KG1 (cell line): Measurements from ENCODE around the gene CDK13.
A peak's percentile ranks its signal among the peaks of the same experiment; 100 is the strongest.
"Not testable (repeated sequence)": the region's sequence is repeated elsewhere in the genome, so short reads cannot be mapped to it uniquely, and the experiment has no call there.

Source experiments
- DNase-seq: peaks from one replicate; lab custom pipeline; 2025; lab: John Stamatoyannopoulos, UW

Gene CDK13

DNA sequence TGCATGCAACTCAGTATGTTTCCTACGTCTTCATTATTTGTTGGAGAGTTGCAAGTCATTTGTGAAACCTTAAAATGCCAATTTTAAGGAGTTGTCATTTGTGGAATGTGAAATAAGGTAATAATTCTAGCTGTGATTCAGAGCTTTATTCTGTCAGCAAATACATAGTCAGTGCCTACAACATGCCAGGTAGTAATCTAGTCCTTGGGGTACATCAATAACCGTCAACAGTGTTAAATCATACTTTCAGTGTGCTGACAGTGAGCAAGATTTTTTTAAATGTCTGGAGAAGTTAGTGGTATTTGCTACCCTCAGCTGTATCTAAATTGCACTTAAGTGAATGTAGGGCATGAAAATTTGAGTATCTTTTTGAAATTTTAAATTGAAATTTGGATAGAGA, 147.7 kb downstream of the CDK13 start:
- no peak for DNase-seq

DNA sequence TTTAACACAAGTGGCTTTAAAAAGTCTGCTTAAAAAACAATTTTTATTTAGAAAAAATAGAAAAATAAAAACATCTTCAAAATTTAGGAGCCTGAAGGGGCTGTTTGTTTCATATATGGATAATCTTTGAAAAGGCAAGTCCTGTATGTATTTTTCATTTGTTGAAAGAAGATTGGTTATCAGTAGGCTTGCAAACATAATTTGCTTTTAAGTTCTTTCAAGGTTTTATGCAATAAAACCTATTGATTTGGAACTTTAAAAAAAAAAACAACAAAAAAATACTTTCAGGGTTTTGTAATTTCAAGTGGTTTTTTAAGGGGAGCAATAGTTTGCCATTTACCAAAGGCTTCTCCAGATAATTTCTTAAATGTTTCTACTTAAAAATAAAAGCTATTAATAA, 148.8 kb downstream of the CDK13 start:
- no peak for DNase-seq

DNA sequence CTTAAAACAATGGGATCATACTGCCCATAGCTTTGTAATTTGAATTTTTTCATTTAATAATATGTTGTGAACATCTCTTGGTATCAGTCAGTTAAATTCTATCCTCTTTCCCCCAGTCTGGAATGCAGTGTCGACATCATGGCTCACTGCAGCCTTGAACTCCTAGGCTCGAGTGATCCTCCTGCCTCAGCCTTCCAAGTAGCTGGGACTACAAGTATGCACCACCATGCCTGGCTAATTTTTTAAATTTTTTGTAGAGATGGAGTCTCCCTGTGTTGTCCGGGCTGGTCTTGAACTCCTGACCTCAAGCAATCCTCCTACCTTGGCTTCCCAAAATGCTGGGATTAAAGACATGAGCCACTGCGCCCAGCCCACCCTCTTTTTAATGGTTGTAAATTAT, 149.8 kb downstream of the CDK13 start:
- DNase-seq, result no peak

DNA sequence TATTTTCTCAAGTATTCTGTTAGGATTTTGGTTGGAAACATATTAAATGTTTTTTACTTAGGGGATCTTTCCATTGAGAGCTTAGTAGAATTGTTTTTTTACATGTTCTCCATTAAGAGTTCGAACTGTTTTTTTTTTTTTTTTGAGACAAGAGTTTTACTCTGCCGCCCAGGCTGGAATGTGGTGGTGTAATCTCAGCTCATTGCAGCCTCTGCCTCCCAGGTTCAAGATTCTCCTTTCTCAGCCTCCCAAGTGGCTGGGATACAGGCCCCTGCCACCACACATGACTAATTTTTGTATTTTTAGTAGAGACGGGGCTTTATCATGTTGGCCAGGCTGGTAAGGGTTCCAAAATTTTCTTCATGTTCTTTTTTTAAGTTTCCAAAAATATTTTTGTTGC, 151.1 kb downstream of the CDK13 start:
- DNase-seq, result no peak

DNA sequence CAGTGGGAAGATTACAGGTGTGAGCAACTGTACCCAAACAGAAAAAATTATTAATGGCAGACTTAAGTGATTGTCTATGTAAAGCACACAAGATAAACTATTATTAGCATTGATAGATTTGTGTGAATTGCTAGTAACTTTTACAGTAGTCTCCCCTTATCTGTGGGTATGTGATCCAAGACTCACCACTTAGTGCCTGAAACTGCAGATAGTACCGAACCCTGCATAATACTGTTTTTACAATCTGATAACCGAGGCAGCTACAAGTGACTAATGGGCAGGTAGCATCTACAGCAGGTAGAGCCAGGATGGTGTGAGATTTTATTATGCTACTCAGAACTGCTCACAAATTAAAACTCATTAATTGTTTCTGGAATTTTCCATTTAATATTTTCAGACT, 152.8 kb downstream of the CDK13 start:
- no peak for DNase-seq

DNA sequence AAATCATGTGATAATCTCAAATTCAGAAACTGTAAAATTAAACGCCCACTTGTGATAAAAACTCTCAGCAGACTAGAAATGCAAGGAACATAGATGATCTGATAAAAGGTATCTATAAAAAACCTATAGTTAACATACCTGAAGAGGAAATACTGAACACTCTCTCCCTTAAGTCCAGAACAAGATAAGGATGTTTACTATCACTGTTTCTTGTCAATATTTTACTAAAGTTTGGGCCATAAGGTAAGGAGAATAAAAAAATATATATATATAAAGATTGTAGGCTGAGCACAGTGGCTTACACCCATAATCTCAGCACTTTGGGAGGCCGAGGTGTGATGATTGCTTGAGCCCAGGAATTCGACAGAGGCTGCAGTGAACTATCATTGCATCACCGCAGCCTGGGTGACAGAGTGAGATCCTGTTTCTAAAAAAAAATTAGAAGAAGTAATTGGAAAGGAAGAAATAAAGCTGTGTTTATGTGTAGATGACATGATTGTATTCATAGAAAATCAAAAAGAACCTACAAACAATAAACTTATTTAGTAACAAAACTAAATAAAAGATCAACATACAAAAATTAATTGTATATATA, 155.9 kb downstream of the CDK13 start:
- no peak for DNase-seq

DNA sequence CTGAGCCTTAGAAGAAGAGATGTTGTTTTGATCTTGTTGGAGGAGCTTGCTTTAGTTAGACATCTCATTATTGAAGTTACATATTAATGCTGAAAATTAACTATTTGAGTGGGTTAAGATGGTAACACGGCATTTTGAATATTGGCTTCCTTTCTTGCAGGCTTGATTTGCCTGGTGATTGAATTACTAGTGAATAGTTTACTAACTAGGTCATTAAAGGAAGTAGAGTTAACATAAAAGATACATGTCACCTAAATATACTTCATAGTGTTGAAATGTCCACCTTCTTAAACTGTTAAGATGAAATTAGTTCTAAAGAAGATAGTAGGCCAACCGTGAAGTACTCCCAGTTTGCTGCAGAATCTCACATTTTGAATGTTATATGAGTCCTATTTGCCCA, 165.9 kb downstream of the CDK13 start:
- DNase-seq, result no peak

DNA sequence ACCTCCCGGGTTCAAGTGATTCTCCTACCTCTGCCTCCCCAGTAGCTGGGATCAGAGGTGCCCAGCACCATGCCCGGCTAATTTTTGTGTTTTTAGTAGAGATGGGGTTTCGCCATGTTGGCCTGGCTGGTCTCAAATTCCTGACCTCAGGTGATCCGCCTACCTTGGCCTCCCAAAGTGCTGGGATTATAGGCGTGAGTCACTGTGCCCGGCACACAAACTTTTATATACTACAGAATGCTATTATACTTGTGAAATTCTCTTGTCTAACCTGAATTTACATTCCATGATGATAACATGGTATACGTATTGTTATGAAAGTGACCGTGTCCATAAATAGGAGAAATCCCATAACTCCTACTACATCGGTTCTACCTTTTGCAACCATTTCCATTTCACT, 167.1 kb downstream of the CDK13 start:
- DNase-seq, result not testable (repeated sequence)

DNA sequence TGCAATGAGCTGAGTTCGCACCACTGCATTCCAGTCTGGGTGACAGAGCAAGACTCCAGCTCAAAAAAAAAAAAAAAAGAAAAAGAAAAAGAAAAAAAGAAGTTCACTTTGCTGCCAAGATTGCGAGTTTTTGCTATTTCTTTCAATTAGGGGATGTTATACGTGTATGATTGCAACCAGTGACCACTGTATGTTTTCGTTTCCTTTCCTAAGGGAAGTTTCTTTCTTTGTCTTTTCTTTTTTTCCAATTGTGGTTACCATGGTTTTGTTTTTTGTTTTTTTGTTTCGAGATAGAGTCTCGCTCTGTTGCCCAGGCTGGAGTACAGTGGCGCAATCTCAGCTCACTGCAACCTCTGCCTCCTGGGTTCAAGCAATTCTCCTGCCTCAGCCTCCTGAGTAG, 168.1 kb downstream of the CDK13 start:
- DNase-seq, result not testable (repeated sequence)

DNA sequence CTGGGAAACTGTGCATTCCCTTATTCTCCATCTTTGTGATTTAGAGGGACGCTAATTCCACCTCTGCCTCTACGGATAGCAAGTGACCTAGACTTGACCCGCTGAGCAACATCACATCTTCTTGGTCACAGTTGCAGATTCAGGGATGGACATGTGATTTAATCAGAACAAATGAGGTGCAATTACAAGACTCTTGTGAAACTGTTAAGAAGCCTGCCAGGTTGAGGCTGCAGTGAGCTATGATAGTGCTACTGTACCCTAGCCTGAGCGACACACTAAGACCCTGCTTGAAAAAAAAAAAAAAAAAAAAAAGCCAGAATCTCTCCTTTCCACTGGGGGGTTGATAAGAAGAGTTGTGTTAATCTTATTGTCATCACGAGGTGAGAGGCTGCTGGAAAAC, 170.0 kb downstream of the CDK13 start:
- no peak for DNase-seq

DNA sequence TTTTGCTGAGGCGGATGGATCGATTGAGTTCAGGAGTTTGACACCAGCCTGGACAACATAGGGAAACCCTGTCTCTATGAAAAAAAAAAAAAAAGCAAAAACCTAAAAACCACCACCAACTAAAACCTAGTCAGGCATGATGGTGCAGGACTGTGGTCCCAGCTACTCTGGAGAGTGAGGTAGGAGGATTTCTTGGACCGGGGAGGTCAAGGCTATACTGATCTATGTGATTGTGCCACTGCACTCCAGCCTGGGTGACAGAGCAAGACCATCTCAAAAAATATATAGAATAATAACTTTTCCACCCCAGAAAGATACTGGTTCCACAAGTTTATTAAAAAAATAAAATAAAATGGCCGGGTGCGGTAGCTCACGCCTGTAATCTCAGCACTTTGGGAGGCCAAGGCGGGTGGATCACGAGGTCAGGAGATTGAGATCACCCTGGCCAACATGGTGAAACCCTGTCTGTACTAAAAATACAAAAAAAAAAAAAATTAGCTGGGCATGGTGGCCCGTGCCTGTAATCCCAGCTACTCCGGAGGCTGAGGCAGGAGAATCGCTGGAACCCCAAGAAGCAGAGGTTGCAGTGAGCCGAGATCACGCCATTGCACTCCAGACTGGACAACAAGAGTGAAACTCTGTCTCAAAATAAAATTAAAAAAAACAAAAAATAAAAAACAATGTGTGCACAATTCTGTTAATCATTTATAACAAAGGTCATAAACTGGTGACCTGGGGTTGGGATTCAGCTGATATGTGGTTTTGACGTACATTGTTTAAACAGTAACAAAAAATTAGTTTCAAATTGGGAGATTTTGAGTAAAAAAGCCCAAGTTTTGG, 172.3 kb downstream of the CDK13 start:
- DNase-seq, result not testable (repeated sequence)

DNA sequence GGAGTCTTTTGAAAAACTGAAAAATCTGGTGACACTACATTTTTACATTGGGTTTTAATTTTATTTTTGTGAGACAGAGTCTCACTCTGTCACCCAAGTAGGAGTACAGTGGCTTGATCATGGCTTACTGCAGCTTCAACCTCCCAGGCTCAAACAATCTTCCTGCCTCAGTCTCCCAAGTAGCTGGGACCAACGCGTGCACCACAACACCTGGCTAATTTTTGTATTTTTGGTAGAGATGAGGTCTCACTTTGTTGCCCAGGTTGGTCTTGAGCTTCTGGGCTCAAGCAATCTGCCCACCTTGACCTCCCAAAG, 172.8 kb downstream of the CDK13 start:
- DNase-seq, result no peak

DNA sequence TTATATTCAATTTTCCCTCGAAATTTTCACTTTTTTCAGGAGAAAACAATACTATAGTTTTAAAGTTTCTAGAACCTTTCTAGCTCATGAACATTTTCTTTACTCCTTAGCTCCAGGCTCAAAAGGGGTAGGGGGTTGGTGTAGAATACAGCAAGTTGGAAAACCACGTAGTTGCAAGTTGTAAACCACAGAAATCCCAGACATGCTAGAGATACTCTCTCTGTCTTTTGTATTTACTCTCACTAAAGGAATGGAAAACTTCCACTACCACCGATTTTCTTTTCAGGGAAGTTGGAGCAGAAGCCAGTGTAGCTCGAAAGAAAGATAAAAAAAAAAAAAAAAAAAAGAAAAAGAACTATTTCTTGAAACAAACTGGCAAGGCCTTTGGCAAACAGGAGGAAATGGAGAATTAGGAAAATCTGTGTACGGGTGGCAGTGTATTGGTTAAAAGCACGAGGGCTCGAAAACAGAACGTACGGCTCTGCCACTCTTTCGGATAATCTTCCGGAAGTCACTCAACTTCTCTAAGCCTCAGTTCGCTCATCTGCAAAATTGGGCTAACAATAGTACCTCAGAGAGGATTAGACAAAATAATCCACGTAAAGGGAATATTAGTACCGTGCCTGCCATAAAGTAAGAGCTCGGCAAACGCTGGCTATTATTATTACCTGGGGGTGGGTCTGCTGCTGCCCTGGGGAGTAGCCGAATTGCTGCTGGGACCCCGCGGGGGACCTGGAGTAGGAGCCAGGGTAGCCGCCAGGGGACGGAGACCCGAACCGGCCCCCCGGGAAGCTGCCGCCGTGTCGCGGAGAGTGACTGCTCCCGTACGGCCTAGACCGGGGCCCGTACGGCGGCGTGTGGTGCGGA, 183.7 kb downstream of the CDK13 start:
- DNase-seq, result peak; percentile 54

DNA sequence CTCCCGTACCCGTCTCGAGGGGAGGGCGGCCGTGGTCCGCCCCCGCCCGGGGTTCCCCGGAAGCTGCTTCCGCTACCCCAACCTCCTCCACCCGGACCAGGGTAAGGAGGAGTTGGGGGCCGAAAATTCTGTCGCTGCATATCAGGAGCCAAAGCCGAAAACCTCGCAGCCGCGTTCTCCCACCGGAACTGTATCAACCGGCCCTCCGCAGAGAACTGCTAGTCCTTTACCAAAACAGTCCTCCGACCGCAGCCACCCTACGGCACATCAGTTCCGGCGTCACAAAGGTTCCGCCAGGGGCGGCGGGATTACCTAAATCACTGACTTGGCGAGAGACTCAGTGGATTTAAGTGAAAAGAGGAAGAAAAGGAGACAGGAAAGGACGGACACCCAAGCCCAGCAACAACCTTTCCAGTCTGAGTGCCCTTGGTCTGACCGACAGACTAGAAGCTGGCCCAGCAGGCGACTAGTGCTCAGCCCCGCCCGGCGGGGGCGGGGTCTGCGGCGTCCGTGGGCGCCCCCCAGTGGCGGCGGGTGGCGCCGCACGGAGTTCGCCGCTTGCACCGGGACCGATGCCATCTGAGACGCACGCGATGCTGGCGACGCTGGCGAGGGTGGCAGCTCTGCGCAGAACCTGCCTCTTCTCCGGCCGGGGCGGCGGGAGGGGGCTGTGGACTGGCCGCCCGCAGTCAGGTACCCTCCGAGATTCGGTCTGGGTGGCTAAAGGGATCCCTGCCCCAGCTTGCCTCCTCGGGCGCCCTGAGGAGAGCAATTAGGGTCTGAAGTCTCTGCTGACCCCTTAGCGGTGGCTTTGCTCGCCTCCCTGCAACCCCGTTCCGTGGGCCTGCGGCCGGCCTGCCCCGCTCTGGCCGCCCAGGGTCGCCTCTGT, 184.6 kb downstream of the CDK13 start, which contains the start of the genes MPLKIP and SUGCT:
TSS of gene MPLKIP (minus strand) at position 195 of the 889 bp plus-strand sequence. CDS start at position 140, 55 bp downstream.
TSS of gene SUGCT (plus strand) at position 578 of the 889 bp plus-strand sequence.
- DNase-seq, result peak; percentile 98

DNA sequence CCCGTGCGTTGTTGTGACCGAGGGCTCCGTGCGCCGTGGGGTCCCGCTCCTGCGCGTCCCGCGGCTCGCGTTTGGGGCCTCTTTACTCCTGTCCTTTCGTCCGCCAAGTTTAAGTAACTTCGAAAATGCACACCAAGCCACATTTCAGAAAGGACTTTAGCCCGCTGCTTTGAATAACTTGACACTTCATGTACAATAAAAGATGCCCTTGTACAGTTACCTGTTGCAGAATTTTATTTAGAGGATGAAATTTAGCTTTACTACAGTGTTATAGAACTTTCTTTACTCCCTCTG, 185.2 kb downstream of the CDK13 start:
- no peak for DNase-seq

DNA sequence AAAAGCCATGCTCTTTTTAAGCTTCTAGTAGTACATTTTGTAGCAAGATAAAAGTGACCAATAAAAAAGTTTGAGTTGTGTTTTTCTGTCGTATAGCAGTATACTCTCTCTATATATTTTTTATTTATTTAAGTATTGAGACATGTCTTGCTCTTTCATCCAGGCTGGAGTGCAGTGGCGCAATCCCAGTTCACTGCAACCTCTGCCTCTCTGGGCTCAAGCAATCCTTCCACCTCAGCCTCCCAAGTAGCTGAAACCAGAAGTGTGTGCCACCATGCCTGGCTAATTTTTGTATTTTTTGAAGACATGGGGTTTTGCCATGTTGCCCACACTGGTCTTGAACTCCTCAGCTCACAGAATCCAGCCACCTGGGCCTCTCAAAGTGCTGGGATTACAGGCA, 187.5 kb downstream of the CDK13 start:
- DNase-seq, result no peak

DNA sequence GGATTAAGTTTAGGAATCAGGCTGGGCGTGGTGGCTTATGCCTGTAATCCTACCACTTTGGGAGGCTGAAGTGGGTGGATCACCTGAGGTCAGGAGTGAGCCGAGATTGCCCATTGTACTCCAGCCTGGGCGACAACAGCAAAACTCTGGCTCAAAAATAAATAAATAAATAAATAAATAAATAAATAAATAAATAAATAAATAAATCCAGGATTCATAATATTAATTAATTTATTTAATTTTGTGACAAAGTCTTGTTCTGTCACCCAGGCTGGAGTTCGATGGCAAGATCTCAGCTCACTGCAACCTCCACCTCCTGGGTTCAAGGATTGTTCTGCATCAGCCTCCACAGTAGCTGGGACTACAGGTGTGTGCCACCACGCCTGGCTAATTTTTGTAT, 188.9 kb downstream of the CDK13 start:
- DNase-seq, result no peak

DNA sequence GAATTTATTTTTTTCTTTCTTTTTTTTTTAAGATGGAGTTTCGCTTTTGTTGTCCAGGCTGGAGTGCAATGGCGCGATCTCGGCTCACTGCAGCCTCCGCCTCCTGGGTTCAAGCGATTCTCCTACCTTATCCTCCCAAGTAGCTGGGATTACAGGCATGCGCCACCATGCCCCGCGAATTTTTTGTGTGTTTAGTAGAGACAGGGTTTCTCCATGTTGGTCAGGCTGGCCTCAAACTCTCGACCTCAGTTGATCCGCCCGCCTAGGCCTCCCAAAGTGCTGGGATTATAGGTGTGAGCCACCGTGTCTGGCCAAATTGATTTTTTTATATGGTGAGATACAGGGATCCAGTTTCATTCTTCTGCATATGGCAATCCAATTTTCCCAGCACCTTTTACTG, 189.8 kb downstream of the CDK13 start:
- not testable (repeated sequence) for DNase-seq

DNA sequence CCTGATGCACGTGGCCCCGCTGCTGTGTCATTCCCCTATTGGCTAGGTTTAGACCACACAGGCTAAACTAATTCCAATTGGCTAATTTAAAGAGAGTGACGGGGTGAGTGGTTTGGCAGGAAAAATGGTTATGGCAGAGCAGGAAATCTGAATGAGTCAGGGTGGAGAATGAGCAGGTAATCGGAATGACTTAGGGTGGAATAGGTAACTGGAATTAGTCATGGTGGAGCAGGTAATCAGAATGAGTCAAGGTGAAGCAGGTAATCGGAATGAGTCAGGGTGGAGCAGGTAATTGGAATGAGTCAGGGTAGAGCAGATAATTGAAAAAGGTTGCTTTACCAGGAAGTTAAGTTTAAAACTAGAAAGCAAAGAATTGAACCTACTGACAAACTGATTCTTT, 191.9 kb downstream of the CDK13 start:
- DNase-seq, result not testable (repeated sequence)

DNA sequence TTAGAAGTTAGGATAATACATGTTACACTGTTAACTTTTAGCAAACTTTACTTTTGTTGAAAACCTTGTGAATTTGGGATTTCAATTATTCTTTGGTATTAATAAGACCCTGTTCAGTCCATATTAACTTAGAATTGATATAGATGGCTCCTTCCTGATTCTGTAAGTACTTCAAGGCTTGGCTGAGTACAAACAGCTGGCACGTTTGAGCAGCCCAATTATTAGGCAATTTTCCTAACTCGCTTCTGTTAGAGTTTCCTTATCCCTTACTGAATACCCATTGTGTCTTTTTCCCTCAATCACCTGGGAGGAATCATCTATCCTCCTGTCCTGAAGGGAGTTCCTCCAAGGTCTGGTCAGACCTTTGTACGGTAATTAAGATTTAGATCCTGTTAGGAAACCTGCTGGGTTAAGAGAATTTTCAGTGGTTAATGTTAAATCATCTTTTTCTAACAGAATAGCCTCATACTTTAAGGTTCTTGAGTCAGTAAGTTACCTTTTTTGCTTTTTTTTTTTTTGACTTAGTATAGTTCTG, 195.6 kb downstream of the CDK13 start:
- not testable (repeated sequence) for DNase-seq

DNA sequence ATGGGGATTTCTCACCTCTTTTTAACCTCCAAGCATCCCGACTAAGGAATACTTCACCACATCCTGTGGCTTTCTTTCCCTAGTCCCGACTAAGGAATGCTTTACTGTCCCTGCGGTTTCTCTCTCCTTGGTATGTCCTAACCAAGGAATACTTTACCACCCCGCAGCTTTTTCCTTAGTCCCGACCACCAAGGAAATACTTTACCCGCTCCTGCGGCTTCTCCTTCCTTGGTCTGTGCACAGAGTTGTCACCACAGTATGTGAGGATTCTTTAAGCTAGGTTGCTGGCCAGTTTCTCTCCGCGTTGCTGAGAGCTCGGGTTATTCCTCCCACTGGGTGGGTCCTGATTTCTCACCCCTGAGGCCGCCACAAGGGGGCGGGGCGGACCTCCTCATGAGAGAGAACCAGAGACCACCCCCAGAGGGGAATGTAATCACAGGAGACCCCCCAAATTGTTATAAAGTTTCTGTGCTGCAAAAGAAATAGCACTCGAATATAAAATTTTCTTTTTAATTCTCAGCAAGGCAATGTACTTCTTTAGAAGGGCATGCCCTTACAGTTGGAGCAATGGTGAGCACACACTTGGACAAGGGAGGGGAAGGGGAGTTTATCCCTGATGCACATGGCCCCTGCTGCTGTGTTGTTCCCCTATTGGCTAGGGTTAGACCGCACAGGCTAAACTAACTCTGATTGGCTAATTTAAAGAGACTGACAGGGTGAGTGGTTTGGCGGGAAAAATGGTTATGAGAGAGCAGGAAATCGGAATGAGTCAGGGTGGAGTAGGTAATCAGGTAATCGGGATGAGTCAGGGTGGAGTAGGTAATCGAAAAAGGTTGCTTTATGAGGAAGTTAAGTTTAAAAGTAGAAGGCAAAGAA, 197.6 kb downstream of the CDK13 start:
- DNase-seq, result no peak
